ENCODE data around the gene DNAJC13.

DNAJC13 gene

DNA sequence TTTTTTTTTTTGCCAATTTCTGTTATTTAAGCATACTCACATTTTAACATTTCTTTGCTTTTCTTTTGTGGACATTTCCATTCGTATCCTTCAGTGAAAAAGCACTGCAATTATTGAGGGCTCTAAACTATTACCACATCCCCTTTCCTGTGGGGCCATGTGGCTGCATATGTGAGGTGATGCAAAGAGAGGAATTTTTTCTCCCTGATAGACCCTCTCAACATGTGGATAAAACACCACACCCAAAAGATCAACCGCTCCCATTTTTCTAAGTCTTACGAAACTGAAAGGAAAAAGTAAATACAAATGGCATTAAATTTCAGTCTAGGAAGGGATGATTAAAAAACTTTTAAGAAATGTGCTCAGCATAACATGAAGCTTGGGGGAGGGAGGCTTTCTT lies 68.8 kb downstream of the DNAJC13 start:
- no peak for DNase-seq (ENCODE audit: low spot score)

DNA sequence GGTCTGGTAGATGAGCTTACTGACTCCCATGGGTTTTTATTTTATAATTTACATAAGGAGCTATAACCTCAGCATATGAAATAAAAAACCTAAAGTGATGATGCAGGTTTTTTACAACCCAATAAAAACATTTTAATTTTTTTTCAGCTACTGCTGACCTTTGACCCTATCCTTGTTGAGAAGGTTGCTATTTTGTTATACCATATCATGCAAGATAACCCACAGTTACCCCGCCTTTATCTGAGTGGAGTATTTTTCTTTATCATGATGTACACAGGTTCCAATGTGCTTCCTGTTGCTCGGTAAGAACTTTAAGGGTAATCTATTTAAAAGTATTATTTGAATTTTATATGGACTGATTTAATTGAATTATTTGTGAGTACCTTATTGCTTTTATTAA lies 70.8 kb downstream of the DNAJC13 start:
- no peak for DNase-seq (ENCODE audit: low spot score)

DNA sequence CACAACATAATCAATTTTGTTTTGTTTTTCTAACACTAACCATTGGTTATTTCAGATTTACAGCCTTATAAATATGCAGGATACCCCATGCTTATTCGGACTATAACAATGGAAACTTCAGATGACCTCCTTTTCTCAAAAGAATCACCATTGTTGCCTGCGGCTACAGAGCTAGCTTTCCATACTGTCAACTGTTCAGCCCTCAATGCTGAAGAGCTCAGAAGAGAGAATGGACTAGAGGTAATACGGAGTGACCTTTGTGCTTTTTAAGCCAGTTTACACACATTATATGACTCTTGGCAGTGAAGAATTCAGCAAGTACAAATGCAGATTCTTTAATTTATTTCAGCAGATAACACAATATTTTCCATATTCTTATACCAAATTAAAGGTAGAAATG lies 81.8 kb downstream of the DNAJC13 start:
- DNase-seq (ENCODE audit: low spot score), result no peak

DNA sequence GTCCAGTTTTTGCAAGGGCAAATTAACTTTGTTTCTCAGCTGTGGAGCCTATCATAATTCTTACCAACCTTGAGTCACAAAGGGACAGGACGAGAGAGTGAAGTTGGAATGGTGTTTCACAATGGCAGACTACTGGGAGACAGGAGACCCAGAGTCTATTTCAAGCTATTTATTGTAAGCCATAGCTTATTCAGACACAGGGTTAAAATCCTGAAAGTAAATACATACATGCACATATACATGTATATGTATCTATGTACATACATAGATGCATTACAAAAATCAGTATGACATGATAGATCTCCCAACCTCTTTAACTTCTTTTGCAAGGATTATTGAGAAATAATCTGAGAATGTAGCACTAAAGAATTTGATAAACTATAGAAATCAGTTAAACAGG lies 86.3 kb downstream of the DNAJC13 start:
- no peak for DNase-seq (ENCODE audit: low spot score)

DNA sequence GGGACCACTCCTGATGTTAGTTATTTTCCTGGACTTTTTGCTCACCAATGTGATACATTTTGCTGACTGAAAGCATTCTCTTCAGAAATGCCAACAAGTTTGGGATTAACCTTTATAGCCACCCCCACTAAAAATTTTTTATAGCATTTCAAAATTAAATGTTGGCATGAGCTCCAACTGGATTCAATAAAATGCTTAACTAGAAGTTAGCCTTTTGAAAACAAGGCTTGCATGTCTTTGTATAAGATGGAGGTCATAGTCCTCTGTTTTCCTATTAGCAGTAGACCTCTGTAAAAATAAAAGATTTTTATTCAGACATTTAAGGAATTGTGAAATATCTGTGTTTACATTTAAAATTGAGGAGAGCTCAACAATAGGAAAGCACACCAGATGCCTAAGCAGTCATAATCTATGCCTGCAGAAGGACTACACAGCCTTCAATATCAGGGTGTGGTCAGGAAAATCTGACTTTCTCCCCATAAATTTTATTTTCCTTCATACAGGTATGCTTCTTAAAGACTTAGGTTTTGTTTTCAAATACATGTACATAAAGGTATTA lies 87.2 kb downstream of the DNAJC13 start:
- DNase-seq (ENCODE audit: low spot score), result no peak

DNA sequence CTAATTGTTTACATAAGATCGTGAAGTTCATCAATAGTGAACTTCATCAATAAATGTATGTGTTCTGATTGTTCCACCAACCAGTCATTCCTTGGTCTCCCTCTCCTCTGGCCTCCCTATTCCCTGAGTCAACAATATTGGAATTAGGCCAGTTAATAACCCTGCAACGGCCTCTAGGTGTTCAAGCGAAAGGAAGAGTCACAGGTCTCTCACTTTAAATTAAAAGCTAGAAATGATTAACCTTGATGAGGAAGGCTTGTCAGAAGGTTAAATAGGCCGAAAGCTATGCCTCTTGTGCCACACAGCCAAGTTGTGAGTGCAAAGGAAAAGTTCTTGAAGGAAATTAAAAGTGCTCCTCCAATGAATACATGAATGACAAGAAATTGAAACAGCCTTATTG lies 90.4 kb downstream of the DNAJC13 start:
- no peak for DNase-seq (ENCODE audit: low spot score)

DNA sequence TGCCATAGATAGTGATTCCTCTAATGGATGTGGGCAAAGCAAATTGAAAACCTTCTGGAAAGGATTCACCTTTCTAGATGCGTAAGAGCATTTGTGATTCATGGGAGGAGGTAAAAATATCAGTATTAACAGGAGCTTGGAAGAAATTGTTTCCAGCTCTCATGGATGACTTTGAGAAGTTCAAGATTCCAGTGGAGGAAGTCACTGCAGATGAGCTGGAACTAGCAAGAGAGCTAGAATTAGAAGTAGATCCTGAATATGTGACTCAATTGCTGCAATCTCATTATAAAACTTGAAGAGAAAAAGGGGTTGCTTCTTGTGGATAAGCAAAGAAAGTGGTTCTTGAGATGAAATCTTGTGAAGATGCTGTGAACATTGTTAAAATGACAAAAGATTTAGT lies 91.8 kb downstream of the DNAJC13 start:
- no peak for DNase-seq (ENCODE audit: low spot score)

DNA sequence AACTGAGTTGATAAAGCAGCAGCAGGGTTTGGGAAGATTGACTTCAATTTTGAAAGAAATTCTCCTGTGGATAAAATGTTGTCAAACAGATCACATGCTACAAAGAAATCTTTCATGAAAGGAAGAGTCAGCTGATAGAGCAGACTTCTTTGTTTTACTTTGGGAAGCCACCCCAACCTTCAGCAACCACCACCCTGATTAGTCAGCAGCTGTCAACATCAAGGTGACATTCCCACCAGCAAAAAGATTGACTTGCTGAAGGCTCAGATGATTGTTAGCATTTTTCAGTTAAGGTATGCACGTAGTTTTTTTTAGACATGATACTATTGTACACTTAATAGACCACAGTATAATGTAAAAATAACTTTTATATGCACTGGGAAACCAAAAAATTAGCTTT lies 92.2 kb downstream of the DNAJC13 start:
- DNase-seq (ENCODE audit: low spot score), result no peak

DNA sequence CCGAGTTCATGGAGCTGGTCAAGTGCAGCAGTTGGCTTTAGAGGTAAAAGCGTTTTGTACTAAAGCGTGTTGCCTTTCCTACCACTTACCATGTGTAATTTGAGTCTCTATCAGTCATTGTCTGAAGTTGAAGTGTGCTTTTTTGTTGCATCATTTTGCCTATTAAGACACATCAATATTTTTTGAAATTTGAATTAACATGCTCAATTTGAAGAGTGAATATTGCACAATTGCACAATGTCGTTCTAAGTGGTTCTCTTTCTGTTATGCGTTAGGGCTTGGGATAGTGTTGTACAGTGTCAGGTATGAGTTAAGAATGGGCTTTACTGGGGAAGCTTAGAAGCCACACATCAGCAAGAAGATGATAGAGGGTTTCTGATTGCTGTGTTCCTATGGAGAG lies 95.8 kb downstream of the DNAJC13 start:
- DNase-seq (ENCODE audit: low spot score), result no peak

DNA sequence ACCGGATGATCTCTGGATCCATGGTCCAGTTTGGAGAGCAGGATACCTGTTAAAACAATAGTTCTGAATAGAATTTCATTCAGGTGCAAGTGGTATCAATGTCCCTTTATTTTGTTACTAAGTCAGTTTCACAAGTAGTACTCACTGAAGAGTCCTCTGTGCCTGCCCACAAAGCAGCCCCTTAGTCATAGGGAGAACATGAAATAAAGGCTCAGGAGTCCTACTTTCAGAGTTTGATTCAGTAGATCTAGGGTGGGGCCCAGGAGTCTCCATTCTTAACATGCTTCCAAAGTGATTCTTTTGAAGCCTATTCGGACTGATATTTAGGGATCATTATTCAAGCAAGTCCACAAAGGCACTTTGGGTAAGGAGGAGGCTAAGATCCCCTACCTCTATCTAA lies 100.0 kb downstream of the DNAJC13 start:
- no peak for DNase-seq (ENCODE audit: low spot score)

DNA sequence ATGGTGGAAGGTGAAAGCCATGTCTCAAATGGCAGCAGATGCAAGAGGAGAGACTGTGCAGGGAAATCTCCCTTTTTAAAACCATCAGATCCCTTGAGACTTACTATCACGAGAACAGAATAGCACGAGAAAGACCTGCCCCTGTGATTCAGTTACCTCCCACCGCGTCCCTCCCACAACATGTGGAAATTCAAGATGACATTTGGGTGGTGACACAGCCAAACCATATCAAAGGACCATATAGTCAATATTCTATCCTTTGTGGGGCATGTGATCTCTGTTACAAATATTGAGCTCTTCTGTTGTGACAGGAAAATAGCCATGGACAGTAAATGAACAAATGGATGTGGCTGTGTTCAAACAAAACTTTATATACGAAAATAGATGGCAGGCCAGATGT lies 102.6 kb downstream of the DNAJC13 start:
- no peak for DNase-seq (ENCODE audit: low spot score)

DNA sequence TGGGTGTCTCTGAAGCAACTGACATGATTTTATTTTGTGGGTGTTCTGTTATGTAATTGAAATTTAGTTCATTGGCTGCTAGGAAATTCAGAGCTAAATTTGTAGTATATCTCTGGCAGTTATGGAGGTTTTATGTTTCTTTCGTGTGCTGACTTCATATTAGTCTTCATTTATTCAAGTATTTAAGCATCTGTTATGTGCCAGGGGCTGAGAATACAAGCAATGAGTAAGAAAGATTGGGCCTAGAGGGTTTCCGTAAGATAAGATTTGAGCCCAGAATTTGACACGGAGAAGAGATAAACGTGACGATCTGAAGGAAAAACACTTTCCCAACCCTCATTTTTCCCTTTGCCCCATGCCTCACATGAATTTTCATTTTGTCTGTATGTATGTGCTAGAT lies 104.6 kb downstream of the DNAJC13 start:
- no peak for DNase-seq (ENCODE audit: low spot score)

DNA sequence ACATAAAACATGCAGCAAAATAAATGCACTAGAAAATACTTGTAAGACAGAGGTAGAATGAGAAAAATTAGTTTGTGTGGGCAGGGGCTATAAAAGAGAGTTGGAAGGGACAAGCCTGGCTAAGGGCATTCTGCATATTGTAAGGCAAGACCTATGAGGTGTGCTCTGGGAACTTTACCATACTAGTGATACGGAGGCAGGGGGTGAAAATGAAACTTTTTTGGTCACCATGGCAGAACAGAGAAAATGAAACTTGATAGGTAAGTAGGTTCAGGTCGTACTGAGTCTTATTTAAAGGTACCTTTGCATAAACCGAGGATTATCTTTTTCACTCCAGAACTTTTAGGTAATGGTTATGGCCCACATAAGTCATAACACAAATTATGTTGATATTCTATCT lies 105.1 kb downstream of the DNAJC13 start:
- DNase-seq (ENCODE audit: low spot score), result no peak

DNA sequence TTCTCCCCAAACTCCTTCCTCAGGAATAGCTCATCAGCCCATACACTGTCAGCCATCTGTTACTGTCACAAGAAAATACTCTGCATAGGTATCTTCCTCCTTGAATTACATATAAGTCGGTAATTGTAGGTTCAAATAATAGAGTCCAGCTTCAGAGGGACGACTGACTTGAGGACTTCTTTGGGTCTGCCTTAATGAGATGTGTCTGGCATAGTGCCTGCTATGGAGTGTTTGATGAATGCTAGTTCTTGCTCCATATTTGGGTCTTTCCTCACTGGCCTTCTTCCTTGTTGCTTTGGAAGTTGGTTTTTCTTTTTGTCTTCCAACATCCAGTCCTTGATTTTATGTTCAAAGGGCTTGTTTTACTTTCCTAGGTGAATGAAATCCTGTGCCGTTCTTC lies 113.3 kb downstream of the DNAJC13 start:
- no peak for DNase-seq (ENCODE audit: low spot score)

DNA sequence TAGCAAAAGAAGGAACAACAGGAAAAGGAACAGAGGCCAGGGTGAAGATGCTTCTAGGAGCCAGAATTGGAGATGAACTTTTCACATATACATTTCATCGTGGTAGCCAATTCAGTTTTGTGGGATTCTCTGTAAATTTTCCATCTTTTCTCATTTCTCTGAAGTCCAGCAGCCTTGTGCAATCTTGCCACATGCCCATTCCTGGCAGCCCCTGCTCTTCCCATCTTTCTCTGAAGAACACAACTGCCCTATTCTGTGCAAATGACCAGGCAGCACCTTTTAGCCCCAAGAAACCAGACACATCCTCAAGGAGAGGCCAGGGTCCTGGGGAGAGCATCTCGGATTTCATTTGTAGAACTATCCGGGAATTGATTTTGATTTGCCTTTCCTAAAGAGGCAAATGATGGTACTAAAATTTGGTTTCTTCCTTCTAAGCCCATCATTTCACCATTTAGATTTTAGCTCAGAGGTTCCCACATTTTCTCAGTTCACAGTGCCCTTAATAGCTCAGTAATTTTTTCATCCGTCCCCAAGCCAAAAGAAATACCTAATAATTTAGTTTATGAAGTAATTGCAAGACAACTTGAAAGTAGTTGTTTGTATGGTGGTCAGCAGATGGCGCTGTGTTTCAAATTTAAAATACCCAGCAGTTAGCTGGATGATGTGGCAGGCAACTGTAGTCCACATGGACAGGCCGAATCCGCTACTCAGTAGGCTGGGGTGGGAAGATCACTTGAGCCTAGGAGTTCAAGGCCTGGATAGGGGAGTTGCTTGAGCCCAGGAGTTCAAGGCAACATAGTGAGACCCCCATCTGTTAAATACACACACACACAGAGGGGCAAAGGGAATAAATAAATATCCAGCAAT lies 118.5 kb downstream of the DNAJC13 start:
- DNase-seq (ENCODE audit: low spot score), result peak; percentile 32

DNA sequence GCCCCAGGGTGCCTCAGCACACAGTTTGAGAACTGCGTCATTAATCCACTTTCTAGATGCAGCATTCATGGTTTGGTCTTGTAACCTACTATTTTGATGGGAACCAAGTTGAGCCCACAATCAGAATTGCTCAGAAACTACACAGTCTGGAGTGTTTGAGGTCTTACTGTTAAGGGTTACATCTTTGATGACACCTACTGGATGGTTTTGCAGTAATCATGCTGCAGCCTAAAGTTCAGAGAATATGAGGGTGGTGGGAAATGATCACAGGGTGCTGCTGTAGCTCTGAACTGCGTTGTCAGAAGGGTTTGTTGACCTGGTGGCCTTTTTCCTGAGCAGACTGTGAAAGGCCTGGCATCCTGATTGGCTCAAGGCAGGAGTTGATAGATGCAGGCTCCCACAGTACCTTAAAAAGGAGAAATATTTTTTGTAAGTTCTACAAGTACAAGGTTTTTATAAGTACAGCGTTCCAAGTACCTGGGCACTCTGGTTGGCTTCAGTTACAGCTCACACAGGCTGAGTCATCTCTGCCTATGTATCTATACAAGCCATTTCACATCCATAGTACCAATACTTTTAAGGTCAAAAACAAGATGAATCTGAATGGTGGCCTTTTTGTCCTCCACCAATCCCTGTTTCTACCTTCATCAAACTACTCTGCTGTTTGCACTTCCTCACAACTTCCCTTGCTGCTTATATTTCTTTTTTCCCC lies 119.3 kb downstream of the DNAJC13 start:
- no peak for DNase-seq (ENCODE audit: low spot score)

DNA sequence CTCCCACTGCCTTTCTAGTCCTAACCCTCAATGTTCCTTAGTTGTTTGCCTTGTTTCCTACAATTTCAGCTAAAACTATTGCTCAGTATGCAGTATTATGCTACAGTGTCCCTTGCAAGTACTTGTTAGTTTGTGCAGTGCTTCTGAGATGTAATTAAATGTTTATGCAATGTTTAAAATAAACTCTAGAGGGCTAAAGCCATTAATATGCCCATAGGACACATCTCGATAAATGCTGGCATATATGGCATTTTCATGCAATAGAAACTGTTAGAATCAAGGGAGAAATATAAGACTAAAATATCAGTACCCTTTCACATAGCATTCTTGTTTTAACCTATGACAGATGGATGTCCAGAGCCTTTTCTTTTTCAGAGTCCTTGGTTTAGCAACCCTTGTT lies 120.0 kb downstream of the DNAJC13 start:
- DNase-seq (ENCODE audit: low spot score), result no peak

DNA sequence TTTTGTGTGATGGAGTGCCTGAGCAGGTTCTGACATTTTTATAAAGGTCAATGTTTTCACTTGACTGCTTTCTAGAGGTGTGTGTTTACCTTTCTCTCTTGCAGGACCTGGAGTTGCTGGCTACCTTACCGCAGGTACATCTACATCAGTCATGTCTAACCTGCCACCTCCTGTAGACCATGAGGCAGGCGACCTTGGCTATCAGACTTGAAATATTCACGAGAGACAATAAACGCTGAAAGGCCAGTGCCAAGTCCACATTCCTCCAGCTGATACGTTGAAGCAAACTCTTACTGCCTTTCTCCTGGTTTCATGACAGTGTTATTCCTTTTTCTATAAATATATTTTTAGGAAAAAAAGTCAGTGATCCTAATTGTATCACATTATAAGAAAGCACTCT lies 120.8 kb downstream of the DNAJC13 start:
- no peak for DNase-seq (ENCODE audit: low spot score)

DNA sequence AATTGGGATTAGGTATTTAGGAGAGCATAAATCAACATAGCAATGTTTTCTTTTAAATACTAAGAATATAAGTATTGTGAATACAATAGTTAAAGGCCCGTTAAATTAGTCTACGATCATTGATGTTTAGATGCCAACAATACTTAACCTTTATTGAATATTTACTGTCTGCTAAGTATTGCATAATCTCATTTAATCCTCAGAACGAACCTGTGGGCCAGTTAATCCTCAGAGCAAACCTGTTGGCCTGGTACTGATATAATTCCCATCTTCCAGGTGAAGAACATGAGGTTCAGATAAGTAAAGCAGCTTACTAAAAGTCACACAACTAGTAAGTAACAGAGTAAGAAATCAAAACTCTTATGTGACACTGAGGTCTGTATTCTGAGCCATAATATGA lies 122.4 kb downstream of the DNAJC13 start:
- no peak for DNase-seq (ENCODE audit: low spot score)

DNA sequence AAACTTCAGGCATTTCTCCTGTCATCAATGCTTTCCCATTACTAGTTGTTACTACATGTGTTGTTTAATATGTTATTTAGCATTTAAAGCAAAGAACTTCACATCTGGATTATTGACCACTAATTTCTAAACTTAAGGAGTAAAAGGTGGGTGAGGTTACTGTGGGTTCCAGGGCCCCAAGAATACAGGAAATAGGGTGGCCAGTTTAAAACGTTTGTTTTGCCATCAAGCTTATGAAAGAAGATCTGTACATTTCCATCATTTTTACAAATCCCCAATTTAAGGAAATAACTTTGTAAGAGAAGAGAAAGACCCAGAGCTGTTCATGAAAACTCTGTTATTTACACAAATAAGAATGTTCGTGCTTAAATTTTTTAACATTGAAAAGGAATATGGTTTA lies 125.3 kb downstream of the DNAJC13 start:
- no peak for DNase-seq (ENCODE audit: low spot score)

DNA sequence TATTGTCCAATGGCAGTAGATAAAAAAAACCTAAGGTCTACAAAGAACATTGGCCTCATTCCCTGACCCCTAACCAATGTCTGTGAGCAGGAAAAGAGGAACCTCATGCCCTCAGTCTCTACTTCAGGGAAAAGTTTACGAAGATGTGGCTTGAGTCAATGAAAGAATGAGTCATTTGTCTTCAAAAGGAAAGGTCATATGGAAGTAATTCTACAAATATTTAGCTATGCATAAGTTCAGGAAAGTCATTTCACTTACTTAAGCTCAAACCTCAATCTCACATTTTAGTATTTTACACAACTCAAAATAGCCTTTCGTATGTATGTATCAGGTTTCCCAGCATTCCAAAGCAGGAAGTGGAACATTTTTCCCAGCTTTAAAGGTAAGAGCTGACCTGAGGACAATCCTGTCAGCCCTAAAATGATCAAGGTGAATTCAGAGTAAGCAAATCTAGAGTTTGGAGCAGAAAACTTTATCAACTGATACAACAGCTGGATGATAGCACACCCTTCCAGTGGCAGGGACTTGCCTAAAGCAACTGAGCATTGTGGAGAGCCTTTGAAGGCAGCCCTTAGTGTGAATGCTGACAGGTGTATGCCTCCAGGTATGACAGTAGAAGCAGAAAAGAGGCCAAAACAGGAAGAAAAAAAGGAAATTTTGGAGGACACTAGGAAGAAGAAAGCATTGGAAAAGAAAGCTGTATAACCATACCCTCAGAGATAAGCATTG lies 125.9 kb downstream of the DNAJC13 start:
- no peak for DNase-seq (ENCODE audit: low spot score)

DNA sequence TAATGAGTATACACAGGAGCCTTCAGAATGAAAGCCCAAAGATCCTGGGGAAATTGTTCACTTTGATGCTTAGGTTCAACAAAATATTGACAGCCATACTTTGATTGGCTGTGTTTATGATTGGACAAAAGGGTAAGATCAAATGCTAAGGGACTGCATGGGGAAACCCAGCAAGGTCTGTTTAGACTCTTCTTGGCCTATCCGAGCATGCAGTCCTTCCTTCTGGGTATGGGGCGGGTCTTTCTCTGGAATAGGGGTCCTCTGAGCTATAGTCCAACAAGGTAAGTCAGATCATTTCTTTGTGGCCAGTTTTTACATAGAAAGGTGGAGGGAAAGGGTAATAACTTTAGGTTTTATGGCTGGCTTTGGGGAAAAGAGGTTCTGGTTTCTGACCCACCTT lies 126.8 kb downstream of the DNAJC13 start:
- DNase-seq (ENCODE audit: low spot score), result no peak

DNA sequence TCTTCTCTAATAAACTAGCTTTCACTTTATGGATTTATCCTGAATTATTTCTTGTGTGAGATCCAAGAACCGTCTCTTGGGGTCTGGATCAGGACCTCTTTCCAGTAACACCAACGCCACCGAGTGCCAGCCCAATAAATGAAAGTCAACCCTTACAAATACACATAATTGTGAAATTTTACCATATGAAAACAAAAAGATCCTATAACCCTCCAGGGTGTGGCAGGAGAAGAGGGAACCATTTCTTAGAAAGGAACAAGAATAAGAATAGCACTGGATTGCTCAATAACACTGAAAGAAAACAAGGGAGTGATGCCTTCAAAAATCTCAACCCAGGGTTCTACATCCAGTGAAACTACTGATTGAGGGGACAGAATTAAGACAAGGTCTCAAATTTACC lies 128.2 kb downstream of the DNAJC13 start:
- no peak for DNase-seq (ENCODE audit: low spot score)
